Measurements from ENCODE around the gene SRPK3. TPM values are rescaled to one million over a fixed set of nuclear protein-coding genes. Genes with fewer than 3 reads are reported as not detected.

The SRPK3 gene
- total RNA-seq, 1 donor from 2014 or later, result 5.8 TPM

DNA sequence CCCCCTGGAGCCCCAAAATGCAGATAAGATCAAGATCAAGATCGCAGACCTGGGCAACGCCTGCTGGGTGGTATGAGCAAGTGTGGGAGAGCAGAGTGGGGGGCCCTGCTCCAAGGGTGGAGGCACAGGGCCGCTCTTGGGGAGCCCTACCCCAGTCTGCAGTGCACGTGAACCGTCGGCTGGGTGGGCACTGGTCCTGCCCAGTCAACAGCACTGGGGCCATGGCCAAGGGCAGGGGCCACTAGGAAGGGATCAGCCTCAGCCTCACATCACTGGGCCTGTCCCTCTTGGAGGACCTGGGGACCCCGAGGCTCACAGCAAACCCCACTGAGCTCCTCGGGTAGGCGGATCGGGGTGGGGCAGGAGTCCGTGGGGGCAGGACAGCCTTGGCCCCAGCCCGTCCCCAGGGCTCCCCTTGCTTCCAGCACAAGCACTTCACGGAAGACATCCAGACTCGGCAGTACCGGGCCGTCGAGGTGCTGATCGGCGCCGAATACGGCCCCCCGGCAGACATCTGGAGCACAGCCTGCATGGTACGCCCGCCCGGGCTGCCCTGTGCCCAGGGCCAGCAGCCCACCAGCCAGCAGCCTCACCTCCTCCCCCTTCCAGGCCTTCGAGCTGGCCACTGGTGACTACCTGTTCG lies 3.6 kb downstream of the SRPK3 start:
- no peak for DNase-seq (ENCODE audit: low spot score)

DNA sequence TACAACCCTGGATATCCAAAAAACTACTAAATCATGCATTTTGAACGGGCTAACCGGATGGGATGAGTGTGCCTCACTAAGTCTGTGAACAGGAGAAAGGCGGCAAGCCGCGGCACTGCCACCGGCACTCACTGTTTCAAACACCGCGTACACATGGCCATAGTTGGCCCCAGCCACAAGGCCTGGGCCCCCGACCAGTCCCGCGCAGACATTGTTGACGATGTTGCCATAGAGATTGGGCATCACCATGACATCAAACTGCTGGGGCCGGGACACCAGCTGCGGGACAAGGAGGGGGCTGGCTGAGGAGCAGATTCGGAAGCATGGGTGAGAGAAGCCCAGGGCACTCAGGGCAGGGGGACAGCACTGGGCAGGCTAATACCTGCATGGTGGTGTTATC lies 5.8 kb downstream of the SRPK3 start:
- DNase-seq (ENCODE audit: low spot score), result no peak

DNA sequence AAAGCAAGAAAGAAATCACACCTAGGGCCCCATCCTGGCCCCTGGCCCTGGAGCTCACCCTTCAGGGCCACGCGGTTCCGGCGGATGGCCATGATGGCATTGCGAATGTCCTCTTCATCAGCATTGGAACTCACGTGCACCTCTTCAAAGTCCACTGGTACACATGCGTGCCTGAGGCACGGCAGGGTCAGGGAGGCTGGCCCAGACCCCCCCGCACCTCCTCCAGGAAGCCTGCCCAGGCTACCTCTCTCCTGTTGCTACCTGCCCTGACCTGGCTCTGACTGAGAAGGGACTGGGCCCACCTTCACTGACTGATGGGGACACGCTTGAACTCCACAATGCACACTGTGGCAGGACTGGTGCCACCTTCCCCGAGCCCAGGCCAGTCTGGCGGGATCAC lies 8.8 kb downstream of the SRPK3 start:
- no peak for DNase-seq (ENCODE audit: low spot score)

DNA sequence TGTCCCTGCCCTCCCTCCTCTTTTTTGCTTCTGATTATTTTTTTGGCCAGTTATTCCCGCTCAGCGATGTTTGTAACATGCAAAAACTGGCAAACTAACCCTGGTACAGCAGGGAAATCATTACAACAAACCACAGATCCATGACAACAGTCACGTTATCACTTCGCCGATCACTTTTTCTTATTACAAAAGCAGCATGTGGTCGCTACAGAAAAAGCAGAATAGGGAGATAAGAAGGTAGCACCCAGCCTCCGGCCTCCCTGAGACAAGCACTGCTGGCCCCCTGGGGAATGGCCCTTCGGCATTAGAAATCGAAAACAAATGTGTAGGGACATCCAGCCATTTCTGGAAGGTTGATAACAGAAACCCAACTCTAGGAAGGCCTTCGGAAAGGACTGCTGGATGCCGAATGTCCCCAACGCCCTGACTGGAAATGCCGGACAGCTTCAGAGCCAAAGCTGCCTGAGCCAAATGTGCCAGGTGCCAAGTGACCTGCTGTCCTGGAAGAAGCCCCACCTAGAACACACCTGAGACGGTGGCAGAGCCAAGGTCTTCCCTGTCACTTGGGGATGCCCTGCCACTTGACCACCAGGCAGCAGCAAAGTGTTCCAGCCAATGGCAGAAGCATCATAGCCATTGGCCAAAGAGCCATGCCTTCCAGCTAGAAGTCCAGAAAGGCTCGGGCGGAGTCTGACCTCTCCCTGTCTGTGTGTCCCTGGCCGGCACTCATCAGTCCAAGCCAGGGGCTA lies 10.4 kb downstream of the SRPK3 start:
- DNase-seq (ENCODE audit: low spot score), result no peak

GRCh38 chrX:153792368-153792767 lies 11.5 kb downstream of the SRPK3 start:
- no peak for DNase-seq (ENCODE audit: low spot score)

- DNase-seq (ENCODE audit: low spot score), result no peak
Measured at GRCh38 chrX:153793291-153793690, 12.4 kb downstream of the SRPK3 start.

GRCh38 chrX:153794018-153794896 lies 13.4 kb downstream of the SRPK3 start, which contains the start of the genes IDH3G and SSR4:
TSS of gene IDH3G (minus strand) at chrX:153794375. CDS start at chrX:153794326, 49 bp downstream.
TSS of gene SSR4 (plus strand) at chrX:153794668. CDS start at chrX:153794688, 20 bp downstream.
- DNase-seq (ENCODE audit: low spot score), result peak; percentile 94

DNA sequence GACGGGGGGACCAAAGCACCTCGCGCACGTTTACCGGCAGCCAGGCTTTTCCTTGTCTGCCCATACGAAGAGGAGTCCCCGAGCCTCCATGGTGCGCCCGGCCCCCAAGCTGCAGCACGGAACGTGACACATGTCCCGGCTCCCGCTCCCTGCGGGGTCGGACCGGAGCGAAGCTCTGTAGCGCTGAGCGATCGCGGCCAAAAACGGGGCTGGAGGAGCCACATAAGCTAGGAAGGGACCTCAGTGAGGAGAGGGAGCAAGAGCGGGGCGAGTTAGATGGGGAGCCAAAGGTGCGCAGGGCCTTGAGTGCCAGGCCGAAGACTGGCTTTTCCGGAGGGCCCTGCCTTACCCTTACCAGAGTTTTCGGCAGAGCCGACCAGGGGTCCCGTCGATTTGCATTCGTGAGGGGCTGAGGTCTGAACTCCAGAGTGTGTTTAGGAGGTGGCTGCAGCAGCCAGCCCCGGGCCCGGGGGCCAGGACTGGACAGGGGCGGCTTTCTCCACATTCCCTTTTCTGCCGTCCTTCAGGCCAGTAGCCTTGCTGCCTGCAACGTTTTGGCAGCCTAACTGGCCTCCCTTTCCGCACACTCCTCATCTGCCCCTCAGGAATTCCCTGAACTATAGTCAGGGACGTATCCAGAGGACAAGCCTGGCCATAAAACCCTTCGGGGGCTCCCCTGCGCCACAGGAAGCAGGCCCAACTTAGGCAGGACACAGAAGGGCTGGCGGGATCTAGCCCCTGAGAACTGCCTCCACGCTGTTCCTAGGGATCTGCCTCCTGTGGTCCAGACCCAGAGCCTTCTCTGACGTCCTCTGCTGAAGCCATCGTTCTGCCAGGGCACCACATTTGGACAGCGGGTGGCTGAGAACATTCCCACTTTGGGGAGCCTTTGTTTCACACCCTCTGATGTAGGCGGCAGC lies 14.3 kb downstream of the SRPK3 start:
- no peak for DNase-seq (ENCODE audit: low spot score)

DNA sequence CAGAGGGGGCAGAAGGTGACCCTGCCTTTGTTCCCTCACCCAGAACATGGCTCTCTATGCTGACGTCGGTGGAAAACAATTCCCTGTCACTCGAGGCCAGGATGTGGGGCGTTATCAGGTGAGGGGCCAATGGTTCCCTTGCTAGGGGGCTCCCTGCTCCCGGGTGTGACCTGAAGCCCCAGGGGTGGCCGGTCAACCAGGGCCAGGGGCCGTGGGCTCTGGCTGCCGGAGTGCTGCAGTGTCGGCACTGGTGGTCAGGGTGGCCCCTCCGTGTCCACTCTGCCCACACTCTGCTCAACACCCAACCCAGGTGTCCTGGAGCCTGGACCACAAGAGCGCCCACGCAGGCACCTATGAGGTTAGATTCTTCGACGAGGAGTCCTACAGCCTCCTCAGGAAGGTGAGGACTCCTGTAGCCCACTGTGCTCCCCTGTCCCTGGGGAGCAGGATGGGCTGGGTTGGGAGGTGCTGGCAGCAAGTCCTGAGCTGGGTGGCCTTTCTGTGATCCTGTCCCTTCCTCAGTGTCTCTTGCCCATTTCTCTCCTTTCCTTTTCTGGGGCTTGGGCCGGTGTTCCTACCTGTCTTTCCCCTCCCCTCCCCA lies 16.7 kb downstream of the SRPK3 start:
- DNase-seq (ENCODE audit: low spot score), result no peak

GRCh38 chrX:153799326-153799725 lies 18.5 kb downstream of the SRPK3 start:
- no peak for DNase-seq (ENCODE audit: low spot score)

DNA sequence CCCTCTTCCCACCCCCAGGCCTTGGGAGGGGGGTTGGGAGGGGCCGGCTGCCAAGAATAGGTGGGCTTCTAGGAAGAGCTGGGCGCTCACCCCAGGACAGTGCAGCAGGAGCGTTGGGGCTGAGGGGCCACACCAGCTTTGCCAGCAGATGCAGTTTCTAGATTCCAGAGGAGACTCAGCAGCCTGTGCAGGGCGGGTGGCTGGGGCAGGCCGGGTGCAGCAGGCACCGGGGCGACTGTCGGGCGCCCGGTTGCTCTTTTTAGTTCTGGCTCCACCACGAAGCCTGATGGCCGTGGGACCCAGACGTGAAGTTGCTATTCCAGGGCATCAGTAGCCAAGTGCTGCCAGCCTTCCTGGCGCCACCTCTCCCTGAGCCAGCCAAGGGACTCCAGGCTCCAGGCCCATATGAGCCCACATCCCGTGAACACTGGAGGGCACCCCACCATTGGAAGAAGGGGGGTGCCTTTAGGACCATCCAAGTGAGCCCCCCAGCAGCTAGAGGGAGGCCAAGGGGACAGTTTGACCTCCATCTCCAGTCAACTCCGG lies 19.4 kb downstream of the SRPK3 start:
- DNase-seq (ENCODE audit: low spot score), result no peak

DNA sequence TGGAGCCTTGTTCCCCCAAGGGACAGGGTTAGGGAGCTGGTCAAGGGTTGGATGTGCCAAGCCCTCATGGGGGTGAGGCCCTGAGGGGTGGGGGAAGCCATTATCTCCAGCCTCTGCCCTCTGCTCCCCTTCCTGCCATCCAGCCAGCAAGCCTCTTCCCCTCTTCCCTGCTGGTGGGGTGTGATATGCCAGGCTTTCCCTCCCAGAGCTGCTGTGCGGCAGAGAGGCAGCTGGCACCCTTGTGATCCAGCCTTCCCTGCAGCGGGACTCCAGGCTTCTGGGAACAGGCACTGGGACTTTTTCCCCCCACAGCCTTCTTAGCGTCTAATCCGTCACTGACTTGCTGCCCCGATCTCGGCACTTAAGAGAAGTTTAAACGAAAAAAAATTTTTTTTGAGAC lies 19.9 kb downstream of the SRPK3 start:
- no peak for DNase-seq (ENCODE audit: low spot score)

DNA sequence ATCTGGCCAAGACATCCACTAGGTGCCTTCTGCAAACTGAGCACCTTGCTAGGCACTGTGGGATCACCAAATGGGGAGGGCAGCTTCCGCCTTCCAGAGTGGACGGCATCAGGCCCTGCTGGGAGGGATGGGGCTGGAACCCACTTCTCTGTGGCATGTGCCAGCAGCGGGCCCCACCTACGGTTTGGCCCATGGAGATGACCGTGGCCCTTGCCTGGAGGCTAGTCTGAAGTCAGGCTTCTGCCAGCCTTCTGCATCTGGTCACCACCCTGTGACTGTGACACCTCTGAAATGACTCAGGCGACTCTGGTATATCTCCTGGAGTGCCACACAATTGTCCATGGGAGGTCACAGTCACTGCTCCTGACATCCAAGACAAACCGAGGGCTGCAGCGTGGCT lies 20.8 kb downstream of the SRPK3 start:
- DNase-seq (ENCODE audit: low spot score), result no peak

DNA sequence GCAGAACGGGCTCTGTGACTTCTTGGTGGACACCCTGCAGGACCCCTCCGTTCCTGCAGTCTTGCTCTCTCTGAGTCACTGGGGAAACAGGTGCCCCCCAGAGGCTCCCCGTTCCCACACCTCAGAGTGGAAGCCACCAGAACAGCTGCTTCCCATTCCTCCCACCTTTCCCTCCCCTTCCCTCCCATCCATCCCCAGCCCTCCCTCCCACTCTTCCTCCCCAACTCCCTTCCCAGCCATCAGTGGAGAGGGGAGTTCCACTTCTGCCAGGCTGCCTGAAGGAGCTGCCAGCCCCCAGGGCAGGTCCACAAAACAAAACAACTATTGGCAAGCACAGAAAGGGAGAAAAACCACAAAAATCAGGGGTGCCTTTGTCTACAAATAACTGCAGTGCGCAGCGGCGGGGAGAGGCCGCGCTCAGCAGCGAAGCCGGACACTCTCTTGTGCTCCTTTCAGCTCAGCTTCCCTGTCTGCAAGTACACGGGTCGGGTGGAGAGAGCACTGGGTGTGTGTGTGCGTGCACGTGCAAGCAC lies 21.7 kb downstream of the SRPK3 start:
- no peak for DNase-seq (ENCODE audit: low spot score)

DNA sequence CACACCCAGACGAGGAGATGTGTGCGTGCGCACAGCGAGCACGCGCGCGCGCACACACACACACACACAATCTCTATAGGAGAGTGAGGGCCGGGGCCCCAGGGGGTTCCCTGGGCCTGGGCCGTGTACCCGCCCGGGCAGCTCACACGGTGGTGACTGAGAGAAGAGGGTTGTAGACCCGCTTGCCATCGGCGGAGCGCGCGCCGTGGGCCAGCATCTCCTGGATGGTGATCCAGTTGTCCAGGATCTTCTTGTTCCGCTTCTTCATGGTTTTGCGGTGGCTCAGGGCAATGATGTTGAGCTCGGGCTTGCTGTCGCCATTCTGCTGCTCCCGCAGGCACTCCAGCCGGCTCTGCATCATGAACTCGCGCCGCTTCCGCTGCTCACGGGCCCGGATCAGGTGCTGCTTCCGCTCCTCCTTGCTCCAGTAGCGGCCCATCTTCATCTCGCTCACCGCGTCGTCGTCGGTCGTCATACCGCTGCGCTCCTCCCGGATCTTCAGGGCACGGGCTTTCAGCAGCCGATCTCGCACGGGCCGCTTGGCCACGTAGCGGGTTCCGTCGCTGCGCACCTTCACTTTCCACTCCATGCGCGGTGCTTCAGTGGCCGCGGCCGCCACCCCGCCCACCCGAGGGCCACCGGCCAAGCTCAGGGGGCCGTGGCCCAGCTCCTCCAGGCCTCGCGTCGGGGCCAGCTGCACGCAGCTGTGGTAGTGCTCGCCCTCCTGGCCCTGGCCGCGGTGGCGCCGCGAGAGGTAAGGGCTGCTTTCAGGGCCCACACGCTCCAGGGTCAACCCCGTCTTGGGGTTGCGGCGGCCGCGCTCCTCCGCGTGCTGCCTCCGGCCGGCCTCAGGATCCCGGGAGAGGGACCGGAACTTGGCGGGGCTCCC lies 22.6 kb downstream of the SRPK3 start:
- DNase-seq (ENCODE audit: low spot score), result no peak

DNA sequence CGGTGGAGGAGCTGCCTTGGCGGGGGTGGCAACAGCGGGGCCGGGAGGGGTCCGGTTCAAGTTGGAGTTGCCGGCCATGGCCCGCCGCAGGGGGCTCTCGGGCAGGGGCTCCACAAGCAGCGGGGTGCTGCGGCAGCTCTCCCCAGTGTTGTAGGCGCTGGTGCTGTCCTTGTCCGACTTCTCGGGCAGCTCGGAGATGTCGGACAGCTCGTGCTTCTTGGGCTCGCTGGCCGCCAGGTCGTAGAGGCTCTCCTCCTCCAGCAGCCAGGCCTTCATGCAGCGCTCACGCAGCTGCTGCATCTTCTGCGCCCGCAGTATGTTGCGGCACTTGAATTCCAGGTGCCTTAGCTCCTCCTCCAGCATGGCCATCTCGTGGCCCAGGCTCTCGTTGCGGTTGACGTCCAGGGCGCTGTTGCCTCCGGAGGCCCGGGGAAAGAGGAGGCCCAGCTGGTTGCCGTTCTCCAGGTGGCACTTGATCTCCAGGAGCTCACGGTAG lies 23.3 kb downstream of the SRPK3 start:
- DNase-seq (ENCODE audit: low spot score), result no peak

DNA sequence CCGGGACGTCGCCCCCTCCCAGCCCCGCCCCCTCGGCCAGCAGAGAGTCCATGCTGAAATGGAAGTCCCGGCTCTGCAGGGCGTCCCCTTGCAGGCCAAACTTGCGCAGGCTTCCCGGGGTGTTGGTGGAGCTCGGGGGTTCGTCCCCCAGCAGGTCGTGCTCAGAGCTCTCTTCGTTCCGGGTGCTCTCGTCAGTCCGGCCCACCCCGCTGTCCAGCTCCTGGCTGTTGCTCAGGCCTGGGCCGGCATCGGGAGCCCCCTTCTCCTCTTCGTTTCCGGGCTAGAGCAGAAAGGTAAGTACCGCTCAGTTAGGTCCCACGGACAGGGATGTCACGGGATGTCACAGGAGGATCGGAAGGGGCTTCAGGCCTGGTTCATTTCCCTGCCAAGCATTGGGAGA lies 23.8 kb downstream of the SRPK3 start:
- DNase-seq (ENCODE audit: low spot score), result no peak

DNA sequence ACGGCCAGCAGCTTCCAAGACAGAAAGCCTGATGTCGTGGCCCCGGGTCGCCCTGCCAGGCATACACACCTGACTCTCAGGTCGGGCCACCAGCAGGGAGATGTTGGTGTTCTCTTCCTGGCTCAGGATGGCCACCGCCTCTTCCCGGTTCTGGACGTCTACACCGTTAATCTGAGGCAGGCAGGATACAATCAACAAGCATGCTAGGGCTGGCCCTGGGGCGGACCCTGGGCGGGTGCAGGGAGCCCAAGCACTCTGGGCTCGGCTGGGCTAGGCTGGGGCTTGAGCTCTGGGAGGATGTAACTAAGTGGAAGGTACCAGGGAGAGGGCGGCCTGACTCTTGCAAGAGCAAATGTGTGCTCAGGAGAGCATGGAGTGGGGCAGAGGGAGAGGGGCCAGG lies 24.6 kb downstream of the SRPK3 start:
- DNase-seq (ENCODE audit: low spot score), result no peak

DNA sequence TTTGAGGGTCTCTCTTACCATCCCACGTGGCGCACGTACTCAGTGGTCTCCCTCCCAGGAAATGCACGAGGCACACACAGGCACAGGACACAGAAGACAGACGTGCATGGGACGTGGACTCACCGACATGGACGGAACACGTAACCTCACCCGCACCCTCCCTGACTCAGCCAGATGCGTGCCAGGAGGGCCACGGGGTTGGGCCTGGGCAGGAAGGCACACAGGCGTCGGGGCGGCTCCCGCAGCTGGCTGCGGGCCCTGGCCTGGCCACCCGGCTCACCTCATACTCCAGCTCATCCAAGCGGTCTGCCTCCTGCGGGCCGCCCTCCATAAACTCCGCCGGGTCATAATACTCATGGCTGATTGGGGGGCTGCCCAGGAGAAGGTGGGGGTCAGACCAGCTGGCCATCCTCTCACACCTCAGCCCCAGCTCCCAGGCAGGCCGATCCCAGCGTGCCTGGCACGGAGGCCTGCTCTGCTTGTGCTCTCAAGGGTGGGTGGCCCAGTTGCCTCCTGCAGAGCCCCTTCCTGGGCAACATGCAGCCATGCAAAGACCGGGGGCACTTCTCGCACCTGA lies 26.2 kb downstream of the SRPK3 start:
- DNase-seq (ENCODE audit: low spot score), result no peak

All from mucosa of gallbladder (tissue), 1 donor.